Loucy (cell line): ENCODE results near the gene OR2AJ1.

Experiments used
- EZH2phosphoT487 ChIP-seq: fragments of 200-600 bp; IDR thresholded peaks from 2 replicates; pipeline ENCODE4 v1.6.1; 2018; ENCODE audit warnings: antibody characterized with exemption, mild to moderate bottlenecking, moderate library complexity, borderline replicate concordance
- TF ChIP-seq, protein P1 (sequence below): fragments of 200-600 bp; sonication (generic); conservative IDR thresholded peaks from 2 replicates; pipeline ENCODE4 v1.5.1; 2014; ENCODE audit warnings: mild to moderate bottlenecking, antibody characterized with exemption, low read length

DNA sequence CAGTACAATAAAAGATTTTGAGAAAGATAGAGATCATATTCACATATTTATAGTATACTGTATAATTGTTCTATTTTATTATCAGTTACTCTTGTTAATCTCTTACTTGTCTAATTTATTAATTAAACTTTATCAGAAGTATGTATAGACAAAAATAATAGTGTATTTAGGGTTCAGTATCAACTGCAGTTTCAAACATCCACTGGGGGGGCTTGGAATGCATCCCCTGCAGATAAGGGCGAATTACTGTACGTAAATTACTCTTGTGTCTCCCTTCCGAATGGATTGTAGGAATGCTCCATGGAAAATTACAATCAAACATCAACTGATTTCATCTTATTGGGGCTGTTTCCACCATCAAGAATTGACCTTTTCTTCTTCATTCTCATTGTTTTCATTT is 23.9 kb downstream of the OR2AJ1 start, which contains the start of gene OR2L8:
- TF ChIP-seq, protein P1, sequence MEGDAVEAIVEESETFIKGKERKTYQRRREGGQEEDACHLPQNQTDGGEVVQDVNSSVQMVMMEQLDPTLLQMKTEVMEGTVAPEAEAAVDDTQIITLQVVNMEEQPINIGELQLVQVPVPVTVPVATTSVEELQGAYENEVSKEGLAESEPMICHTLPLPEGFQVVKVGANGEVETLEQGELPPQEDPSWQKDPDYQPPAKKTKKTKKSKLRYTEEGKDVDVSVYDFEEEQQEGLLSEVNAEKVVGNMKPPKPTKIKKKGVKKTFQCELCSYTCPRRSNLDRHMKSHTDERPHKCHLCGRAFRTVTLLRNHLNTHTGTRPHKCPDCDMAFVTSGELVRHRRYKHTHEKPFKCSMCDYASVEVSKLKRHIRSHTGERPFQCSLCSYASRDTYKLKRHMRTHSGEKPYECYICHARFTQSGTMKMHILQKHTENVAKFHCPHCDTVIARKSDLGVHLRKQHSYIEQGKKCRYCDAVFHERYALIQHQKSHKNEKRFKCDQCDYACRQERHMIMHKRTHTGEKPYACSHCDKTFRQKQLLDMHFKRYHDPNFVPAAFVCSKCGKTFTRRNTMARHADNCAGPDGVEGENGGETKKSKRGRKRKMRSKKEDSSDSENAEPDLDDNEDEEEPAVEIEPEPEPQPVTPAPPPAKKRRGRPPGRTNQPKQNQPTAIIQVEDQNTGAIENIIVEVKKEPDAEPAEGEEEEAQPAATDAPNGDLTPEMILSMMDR = no peak
- no peak for TF ChIP-seq EZH2phosphoT487
